ENCODE measurements around the gene OR6Q1.
"Not testable (repeated sequence)": the region's sequence is repeated elsewhere in the genome, so short reads cannot be mapped to it uniquely, and the experiment has no call there.

The OR6Q1 gene, protein sequence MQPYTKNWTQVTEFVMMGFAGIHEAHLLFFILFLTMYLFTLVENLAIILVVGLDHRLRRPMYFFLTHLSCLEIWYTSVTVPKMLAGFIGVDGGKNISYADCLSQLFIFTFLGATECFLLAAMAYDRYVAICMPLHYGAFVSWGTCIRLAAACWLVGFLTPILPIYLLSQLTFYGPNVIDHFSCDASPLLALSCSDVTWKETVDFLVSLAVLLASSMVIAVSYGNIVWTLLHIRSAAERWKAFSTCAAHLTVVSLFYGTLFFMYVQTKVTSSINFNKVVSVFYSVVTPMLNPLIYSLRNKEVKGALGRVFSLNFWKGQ
- 0 reads per million in 3 donors for total RNA-seq

DNA sequence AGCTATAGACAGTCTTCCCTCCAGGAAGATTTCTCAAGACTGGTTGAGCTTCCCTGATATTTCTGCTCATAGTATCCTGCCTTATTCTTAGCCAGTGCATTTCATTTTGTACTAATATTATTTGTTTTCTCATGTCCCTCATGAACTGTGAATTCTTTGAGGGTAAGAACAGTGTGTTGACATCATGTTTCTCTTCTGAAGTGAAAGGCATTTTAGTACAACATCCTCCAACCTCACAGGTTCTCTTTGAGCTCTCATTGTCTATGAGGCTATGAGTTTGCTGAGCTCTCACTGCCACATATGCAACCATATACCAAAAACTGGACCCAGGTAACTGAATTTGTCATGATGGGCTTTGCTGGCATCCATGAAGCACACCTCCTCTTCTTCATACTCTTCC, at the start of gene OR6Q1:
Gene OR6Q1 (plus strand): TSS at position 301 of the 400 bp plus-strand sequence. CDS start 0 bp downstream, at position 301.
- Histone ChIP-seq H3K4me1 (ENCODE audit: control insufficient read depth, insufficient read depth, low read length, poor library complexity, severe bottlenecking) (no peaks in the 10 kb centered on the region), H3K27ac (ENCODE audit: insufficient read depth, low read length, poor library complexity, severe bottlenecking) (no peak within 1 kb of the TSS), H3K9me3 (ENCODE audit: control insufficient read depth, low read length) (no peaks in the 10 kb centered on the region), H3K36me3 (ENCODE audit: control insufficient read depth, insufficient read depth, low read length) (no peaks in the 10 kb centered on the region), H3K27me3 (replicated peaks; ENCODE audit: control insufficient read depth, insufficient read depth, low read length, poor library complexity, severe bottlenecking) (no peaks in the 10 kb centered on the region), H3K4me3 (ENCODE audit: insufficient read depth, low read depth, low read length, poor library complexity, severe bottlenecking) (no peak within 1 kb of the TSS)
- DNase-seq: no peak

DNA sequence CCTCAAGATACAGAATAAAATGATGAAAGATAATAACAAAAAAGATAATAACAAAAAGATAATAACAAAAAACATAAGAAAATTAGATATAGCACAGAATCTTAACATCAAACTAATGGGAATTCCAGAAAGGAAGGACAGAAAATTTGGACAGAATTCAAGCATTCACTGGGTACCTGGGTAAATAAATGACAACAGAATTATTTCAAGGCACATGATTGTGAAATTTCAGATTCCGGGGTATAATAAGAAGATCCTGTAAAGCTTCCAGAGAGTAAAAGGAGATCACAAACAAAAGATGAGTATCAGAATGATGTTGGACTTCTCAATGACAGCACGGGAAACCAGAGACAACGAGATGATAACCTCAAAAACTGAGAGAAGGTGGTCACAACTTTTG, 49.2 kb upstream of the OR6Q1 start:
- no peak for DNase-seq
- no peaks in the 10 kb centered on the region for H3K36me3 ChIP-seq (ENCODE audit: control insufficient read depth, insufficient read depth, low read length)
- H3K4me3 ChIP-seq (ENCODE audit: insufficient read depth, low read depth, low read length, poor library complexity, severe bottlenecking): no peak overlapping the region
- H3K27ac ChIP-seq (ENCODE audit: insufficient read depth, low read length, poor library complexity, severe bottlenecking): no peak overlapping the region
- no peaks in the 10 kb centered on the region for H3K4me1 ChIP-seq (ENCODE audit: control insufficient read depth, insufficient read depth, low read length, poor library complexity, severe bottlenecking)
- H3K27me3 ChIP-seq (replicated peaks; ENCODE audit: control insufficient read depth, insufficient read depth, low read length, poor library complexity, severe bottlenecking): no peaks in the 10 kb centered on the region
- no peaks in the 10 kb centered on the region for H3K9me3 ChIP-seq (ENCODE audit: control insufficient read depth, low read length)

DNA sequence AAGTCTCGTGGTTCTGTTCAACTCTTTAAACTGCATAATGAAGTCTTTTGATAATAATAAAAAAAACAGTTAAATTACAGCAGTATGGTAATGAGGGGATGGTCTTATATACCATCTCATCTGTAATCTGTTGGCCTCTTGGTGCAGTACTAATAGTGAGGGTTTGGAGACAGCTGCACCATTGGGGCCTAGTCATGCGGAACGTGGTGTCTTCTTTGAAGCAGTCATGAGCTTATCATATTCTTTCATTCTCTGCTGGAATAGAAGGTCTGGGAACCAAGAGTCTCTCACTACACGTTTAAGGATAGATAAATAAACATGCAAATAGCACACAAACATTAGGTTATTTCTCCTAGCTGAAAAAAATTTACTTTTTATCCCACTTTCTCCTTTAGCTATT, 48.0 kb upstream of the OR6Q1 start:
- Histone ChIP-seq H3K4me1 (ENCODE audit: control insufficient read depth, insufficient read depth, low read length, poor library complexity, severe bottlenecking) (no peaks in the 10 kb centered on the region), H3K9me3 (ENCODE audit: control insufficient read depth, low read length) (no peaks in the 10 kb centered on the region), H3K36me3 (ENCODE audit: control insufficient read depth, insufficient read depth, low read length) (no peaks in the 10 kb centered on the region), H3K27ac (ENCODE audit: insufficient read depth, low read length, poor library complexity, severe bottlenecking) (no peak overlapping the region), H3K27me3 (replicated peaks; ENCODE audit: control insufficient read depth, insufficient read depth, low read length, poor library complexity, severe bottlenecking) (no peaks in the 10 kb centered on the region), H3K4me3 (ENCODE audit: insufficient read depth, low read depth, low read length, poor library complexity, severe bottlenecking) (no peak overlapping the region)
- DNase-seq: no peak

DNA sequence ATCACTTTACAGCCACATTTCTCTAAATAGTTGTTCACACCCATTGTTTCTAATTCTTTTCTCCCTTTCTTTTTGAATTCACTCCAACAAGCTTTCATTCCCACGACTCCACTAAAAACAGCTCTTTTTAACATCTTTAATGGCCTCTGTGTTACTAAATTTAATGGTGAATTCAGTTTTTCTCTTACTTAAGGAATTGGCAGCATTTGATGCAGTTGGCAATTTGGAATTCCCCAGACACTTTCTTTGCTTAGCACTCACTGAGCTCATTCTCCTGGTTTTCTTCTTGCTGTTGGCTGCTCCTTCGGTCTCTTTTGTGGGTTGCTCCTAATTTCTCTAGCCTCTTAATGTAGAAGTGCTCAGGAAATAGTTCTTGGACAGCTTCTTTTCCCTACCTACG, 47.6 kb upstream of the OR6Q1 start:
- DNase-seq: no peak
- Histone ChIP-seq H3K4me3 (ENCODE audit: insufficient read depth, low read depth, low read length, poor library complexity, severe bottlenecking) (no peak overlapping the region), H3K9me3 (ENCODE audit: control insufficient read depth, low read length) (no peaks in the 10 kb centered on the region), H3K36me3 (ENCODE audit: control insufficient read depth, insufficient read depth, low read length) (no peaks in the 10 kb centered on the region), H3K27me3 (replicated peaks; ENCODE audit: control insufficient read depth, insufficient read depth, low read length, poor library complexity, severe bottlenecking) (no peaks in the 10 kb centered on the region), H3K27ac (ENCODE audit: insufficient read depth, low read length, poor library complexity, severe bottlenecking) (no peak overlapping the region), H3K4me1 (ENCODE audit: control insufficient read depth, insufficient read depth, low read length, poor library complexity, severe bottlenecking) (no peaks in the 10 kb centered on the region)

DNA sequence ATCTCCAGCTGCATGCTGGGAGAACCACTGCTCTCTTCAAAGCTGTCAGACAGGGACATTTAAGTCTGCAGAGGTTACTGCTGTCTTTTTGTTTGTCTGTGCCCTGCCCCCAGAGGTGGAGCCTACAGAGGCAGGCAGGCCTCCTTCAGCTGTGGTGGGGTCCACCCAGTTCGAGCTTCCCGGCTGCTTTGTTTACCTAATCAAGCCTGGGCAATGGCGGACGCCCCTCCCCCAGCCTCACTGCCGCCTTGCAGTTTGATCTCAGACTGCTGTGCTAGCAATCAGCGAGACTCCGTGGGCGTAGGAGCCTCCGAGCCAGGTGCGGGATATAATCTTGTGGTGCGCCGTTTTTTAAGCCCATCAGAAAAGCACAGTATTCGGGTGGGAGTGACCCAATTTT, 31.2 kb upstream of the OR6Q1 start:
- H3K4me3 ChIP-seq (ENCODE audit: insufficient read depth, low read depth, low read length, poor library complexity, severe bottlenecking); H3K9me3 ChIP-seq (ENCODE audit: control insufficient read depth, low read length); H3K27ac ChIP-seq (ENCODE audit: insufficient read depth, low read length, poor library complexity, severe bottlenecking); DNase-seq; H3K4me1 ChIP-seq (ENCODE audit: control insufficient read depth, insufficient read depth, low read length, poor library complexity, severe bottlenecking); H3K27me3 ChIP-seq (replicated peaks; ENCODE audit: control insufficient read depth, insufficient read depth, low read length, poor library complexity, severe bottlenecking); H3K36me3 ChIP-seq (ENCODE audit: control insufficient read depth, insufficient read depth, low read length): not testable (repeated sequence)

DNA sequence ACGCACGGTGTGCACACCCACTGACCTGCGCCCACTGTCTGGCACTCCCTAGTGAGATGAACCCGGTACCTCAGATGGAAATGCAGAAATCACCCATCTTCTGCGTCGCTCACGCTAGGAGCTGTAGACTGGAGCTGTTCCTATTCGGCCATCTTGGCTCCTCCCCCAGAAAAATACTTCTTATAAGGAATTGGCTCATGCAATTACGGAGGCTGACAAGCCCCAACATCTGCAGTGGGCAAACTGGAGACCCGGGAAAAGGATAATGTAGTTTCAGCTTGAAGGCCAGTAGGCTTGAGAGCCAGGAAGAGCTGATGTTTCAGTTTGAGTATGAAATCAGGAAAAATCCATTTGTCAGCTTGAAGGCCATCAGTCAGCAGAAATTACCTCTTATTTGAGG, 30.7 kb upstream of the OR6Q1 start:
- H3K9me3 ChIP-seq (ENCODE audit: control insufficient read depth, low read length); H3K4me1 ChIP-seq (ENCODE audit: control insufficient read depth, insufficient read depth, low read length, poor library complexity, severe bottlenecking); H3K36me3 ChIP-seq (ENCODE audit: control insufficient read depth, insufficient read depth, low read length); H3K27me3 ChIP-seq (replicated peaks; ENCODE audit: control insufficient read depth, insufficient read depth, low read length, poor library complexity, severe bottlenecking); H3K27ac ChIP-seq (ENCODE audit: insufficient read depth, low read length, poor library complexity, severe bottlenecking); H3K4me3 ChIP-seq (ENCODE audit: insufficient read depth, low read depth, low read length, poor library complexity, severe bottlenecking); DNase-seq: not testable (repeated sequence)

DNA sequence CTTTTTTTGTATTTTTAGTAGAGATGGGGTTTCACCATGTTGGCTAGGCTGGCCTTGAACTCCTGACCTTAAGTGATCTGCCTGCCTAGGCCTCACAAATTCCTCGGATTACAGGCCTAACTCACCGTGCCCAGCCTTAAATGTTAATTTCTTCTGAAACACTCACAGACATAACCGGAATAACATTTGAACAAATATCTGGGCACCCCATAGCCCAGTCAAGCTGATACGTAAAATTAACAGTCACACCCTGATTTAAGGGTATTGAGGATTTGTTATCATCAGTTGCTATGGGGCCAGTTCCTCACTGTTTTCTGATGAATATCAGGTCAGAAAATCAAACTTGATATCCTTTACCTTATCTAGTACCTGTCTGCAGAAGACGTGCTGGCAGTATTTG, 30.1 kb upstream of the OR6Q1 start:
- Histone ChIP-seq H3K36me3 (ENCODE audit: control insufficient read depth, insufficient read depth, low read length) (no peaks in the 10 kb centered on the region), H3K4me1 (ENCODE audit: control insufficient read depth, insufficient read depth, low read length, poor library complexity, severe bottlenecking) (no peaks in the 10 kb centered on the region), H3K9me3 (ENCODE audit: control insufficient read depth, low read length) (no peaks in the 10 kb centered on the region), H3K27me3 (replicated peaks; ENCODE audit: control insufficient read depth, insufficient read depth, low read length, poor library complexity, severe bottlenecking) (no peaks in the 10 kb centered on the region), H3K4me3 (ENCODE audit: insufficient read depth, low read depth, low read length, poor library complexity, severe bottlenecking) (no peak overlapping the region), H3K27ac (ENCODE audit: insufficient read depth, low read length, poor library complexity, severe bottlenecking) (no peak overlapping the region)
- no peak for DNase-seq

DNA sequence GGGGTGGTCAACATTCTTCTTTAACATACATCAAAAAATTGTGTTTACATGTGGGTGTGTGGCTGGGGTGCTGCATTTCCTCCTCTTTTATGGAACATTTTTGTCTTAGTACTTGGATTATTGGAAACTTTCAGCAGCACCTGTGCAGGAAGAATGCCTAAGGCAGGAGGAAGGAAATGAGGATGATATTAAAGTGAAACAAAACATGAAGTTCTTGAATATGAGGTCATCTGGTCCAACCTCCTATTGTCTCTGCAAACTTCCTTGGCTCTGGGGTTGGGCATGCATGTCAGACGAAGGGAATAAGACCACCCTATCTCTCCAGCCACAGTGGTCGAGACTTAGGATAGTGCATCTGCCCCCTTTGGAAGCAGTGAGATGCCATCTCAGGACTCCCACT, 27.7 kb upstream of the OR6Q1 start:
- no peak for DNase-seq
- no peaks in the 10 kb centered on the region for H3K9me3 ChIP-seq (ENCODE audit: control insufficient read depth, low read length)
- H3K27ac ChIP-seq (ENCODE audit: insufficient read depth, low read length, poor library complexity, severe bottlenecking): no peak overlapping the region
- H3K4me1 ChIP-seq (ENCODE audit: control insufficient read depth, insufficient read depth, low read length, poor library complexity, severe bottlenecking): no peaks in the 10 kb centered on the region
- no peaks in the 10 kb centered on the region for H3K36me3 ChIP-seq (ENCODE audit: control insufficient read depth, insufficient read depth, low read length)
- H3K27me3 ChIP-seq (replicated peaks; ENCODE audit: control insufficient read depth, insufficient read depth, low read length, poor library complexity, severe bottlenecking): no peaks in the 10 kb centered on the region
- H3K4me3 ChIP-seq (ENCODE audit: insufficient read depth, low read depth, low read length, poor library complexity, severe bottlenecking): no peak overlapping the region

DNA sequence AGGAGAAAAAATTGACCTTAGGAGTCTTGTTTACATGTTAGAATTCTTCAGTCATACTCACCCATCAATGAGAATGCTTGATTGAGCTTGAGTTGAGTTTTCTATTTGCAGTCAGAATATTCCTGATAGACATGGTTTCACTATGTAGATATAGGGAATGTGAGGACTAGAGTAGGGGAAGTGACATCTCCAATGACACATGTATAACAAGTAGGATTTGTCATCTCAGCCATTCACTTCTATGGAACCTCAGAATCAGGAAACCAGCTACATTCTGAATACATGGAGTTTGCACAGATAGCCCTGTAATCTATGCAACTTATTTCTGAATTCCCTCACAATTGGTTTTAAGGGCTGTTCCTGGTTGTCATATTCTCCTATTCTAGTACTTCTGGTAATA, 27.2 kb upstream of the OR6Q1 start:
- Histone ChIP-seq H3K36me3 (ENCODE audit: control insufficient read depth, insufficient read depth, low read length) (no peaks in the 10 kb centered on the region), H3K9me3 (ENCODE audit: control insufficient read depth, low read length) (no peaks in the 10 kb centered on the region), H3K4me3 (ENCODE audit: insufficient read depth, low read depth, low read length, poor library complexity, severe bottlenecking) (no peak overlapping the region), H3K27me3 (replicated peaks; ENCODE audit: control insufficient read depth, insufficient read depth, low read length, poor library complexity, severe bottlenecking) (no peaks in the 10 kb centered on the region), H3K4me1 (ENCODE audit: control insufficient read depth, insufficient read depth, low read length, poor library complexity, severe bottlenecking) (no peaks in the 10 kb centered on the region), H3K27ac (ENCODE audit: insufficient read depth, low read length, poor library complexity, severe bottlenecking) (no peak overlapping the region)
- no peak for DNase-seq

DNA sequence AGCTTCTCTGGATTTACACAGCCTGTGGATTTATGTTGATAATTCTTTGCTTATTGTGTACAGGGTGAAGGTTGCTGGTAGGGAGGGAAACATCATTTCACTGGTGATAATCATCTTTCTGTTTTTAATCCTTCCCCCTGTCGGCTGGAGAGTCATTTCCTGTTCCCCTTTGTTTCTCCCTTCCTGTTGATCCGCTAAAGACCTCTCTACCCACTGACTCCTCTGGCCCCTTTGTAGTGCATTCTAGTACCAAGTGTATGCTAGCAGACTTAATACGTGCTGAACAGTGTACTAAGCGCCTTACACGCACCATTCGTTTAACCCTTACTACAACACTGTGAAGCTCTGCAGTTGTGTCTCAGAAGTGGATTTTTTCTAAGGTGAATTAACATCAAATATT, 26.1 kb upstream of the OR6Q1 start:
- Histone ChIP-seq H3K27me3 (replicated peaks; ENCODE audit: control insufficient read depth, insufficient read depth, low read length, poor library complexity, severe bottlenecking) (no peaks in the 10 kb centered on the region), H3K4me1 (ENCODE audit: control insufficient read depth, insufficient read depth, low read length, poor library complexity, severe bottlenecking) (no peaks in the 10 kb centered on the region), H3K9me3 (ENCODE audit: control insufficient read depth, low read length) (no peaks in the 10 kb centered on the region), H3K36me3 (ENCODE audit: control insufficient read depth, insufficient read depth, low read length) (no peaks in the 10 kb centered on the region), H3K4me3 (ENCODE audit: insufficient read depth, low read depth, low read length, poor library complexity, severe bottlenecking) (no peak overlapping the region), H3K27ac (ENCODE audit: insufficient read depth, low read length, poor library complexity, severe bottlenecking) (no peak overlapping the region)
- no peak for DNase-seq
